T-helper 1 cell (primary cell): Measurements from ENCODE around the gene COP1.

Source experiments
- DNase-seq, 5 donors: peaks; one replicate each; pipeline ENCODE4 v3.0.0-alpha.2; 2012 to 2020

COP1 gene

DNA sequence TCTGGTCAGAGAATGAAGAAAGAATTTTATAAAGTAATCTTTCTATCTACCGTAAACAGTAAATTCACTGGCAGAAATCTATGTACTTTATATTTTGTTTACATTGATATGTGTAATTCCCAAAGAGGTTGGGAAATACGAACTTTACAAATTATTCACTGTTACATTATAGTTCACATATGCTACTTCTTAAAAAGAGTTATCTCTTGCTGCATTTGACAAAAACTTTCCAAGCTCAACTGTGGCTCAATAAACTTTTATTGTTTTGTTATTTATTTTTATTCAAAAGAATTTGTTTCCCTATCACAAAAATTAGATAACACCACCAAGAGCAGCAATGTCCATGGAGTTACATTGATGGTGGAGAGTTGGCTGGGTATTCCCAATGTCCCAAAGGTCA, 262.5 kb downstream of the COP1 start:
- DNase-seq: no peak

DNA sequence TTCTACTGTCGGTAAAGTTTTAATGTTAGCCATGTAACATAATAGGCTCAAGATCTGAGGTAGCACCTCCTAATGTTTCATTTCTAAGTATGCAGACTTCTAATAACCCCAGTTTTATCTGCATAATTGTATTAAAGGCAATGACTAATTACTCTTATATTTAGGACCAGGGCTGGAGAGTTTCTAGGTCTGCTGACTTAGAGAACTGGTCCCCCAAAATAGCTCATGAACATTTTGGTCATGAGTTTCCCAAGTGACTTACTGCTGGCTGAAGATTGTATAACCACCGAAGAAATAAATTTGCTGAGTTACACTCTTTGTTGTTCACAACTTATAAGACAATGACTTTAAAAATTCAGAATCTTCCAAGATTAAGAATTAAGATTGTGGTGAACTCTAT, 265.9 kb downstream of the COP1 start:
- no peak for DNase-seq

DNA sequence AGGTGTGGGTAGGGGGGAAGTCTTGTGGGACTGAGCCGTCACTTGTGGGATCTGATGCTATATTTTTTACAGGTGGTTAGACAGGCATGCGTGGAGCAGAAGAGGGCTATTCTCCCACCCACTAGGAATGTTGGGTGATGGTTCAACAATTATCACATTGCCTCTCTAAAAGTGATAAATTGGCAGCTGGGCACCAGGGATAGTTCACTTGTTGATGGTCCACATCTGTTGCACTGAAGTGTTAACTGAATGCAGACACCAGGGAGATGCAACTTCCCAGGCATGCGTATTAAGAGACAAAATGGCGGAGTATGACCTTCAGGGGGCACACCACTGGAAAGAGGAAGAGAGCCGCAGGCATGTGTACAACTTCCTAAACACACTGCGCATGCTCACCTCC, 270.4 kb downstream of the COP1 start:
- no peak for DNase-seq

DNA sequence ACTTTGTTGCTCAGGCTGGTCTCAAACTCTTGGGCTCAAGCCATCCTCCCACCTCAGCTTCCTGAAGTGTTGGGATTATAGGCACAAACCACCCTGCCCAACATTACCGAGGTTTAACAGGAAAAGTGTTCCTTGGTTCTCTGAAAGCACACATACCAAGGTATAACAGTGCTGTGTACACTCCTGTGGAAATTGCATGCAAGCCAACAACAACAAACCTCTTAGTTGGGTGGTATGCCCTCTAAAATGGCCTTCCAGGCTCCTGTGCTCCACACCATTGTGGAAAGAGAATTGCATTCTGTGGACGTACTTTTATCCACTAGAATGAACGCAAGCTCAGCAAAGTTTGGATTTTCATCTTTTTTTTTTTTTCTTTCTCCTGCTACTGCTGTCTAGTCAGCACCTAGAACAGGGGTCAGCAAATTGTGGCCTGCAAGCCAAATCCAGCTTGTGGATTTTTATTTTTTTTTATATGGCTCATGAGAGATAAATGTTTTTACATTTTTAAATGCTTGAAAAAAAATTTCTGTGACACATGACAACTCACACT, 271.4 kb downstream of the COP1 start:
- DNase-seq: no peak

DNA sequence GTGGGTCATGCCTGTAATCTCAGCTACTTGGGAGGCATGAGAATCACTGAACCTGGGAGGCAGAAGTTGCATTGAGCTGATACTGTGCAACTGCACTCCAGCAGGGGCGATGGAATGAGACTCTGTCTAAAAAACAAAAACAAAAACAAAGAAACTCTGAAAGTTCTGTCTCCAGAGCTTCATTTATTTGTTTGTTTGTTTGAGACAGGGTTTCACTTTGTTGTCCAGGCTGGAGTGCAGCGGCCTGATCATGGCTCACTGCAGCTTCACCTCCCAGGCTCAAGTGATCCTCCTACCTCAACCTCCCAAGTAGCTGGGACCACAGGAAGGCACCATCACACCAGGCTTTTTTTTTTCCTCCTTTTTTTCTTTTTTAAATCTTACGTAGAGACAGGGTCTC, 271.9 kb downstream of the COP1 start:
- no peak for DNase-seq

DNA sequence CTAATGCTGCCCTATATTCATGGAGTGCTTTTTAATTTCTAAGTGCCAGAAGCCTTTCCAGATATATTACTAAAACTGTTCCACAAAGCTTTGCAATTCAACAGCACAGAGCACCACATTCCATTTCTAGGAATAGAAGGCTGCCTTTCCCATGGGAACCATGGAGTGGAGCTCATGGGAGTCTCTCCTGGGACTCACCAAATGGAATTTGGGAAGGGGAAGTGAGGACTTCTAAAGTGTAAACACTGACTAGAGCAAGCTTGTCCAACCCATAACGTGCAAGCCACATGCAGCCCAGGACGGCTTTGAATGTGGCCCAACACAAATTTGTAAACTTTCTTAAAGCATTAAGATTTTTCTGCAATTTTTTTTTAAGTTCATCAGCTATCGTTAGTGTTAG, 273.3 kb downstream of the COP1 start:
- no peak for DNase-seq

DNA sequence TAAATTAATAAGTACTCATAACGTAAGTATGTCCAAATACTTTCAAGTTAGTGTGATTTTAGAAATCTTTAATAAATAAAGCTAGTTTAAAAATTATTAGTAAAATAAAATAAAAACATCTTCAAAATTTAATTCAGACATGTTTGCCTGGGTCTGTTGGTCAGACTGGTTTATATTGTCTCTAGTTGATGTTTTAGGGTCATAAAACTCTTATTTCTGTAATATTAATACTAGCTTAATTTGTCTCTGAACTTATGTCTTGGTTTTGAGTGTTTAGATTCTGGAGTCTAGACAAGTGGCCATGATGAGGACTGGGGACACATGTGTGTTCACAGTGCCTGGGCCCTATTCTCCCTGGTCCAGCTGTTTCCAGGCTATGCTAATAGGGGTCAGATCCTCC, 279.1 kb downstream of the COP1 start:
- no peak for DNase-seq

DNA sequence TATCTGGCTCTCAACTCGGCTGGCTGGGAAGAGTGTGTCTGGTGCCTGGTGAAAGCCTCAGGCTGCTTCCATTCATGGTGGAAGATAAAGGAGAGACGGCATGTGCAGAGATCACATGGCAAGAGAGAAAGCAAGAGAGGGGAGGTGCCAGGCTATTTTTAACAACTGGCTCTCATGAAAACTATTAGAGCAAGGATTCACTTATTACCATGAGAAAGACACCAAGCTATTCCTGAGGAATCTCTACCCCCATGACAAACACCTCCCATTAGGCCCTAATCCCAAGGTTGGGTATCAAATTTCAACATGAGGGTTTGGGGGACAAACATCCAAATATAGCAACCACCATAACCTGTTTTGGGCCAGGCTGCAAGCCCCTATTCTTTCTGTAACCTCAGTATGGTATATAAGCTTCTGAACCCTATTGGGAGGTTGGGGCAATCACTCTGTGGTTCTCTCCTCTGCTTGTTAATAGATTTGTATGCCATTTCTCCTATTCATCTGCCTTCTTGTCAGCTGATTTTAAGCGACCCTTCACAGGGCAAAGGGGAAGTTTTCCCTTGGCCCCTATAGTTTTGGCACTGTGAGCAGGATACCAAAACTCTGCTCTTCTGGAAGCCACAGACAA, 284.7 kb downstream of the COP1 start:
- DNase-seq: no peak

DNA sequence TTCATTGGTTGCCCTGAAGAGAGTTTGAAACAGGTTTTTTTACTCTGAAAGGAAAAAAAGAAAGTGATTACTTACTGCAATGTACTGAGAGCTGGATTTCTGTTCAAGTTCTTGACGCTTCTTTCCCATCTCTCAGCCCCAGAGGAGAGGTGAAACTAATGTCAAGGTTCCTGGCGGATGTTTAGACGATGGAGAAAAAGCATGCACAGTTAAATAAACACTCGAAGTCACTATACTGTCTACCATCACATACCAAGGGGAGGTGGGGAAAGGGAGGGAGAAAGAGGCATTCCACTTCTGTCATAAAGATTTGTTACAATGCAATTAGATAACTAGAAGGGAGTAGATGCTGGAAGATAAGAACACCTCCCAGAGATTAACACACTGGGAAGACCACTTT, 286.7 kb downstream of the COP1 start:
- no peak for DNase-seq

DNA sequence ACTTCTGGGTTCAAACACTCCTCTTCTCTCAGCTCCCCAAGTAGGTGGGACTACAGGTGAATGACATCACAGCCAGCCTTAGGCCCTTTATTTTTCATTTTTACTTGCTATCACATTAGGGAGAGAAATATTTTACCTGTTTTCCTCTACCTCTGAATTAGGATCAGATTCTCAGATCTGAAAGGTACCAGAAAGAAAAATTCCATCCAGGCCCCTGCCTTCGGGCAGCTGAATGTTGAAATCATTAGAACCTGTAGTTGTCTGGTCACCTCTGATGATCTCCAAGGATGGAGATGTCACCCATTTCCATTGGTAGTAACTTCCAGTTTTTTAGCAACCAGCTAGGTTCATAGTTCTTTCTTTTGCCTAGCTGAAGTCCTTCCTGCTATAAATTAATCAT, 288.1 kb downstream of the COP1 start:
- no peak for DNase-seq

DNA sequence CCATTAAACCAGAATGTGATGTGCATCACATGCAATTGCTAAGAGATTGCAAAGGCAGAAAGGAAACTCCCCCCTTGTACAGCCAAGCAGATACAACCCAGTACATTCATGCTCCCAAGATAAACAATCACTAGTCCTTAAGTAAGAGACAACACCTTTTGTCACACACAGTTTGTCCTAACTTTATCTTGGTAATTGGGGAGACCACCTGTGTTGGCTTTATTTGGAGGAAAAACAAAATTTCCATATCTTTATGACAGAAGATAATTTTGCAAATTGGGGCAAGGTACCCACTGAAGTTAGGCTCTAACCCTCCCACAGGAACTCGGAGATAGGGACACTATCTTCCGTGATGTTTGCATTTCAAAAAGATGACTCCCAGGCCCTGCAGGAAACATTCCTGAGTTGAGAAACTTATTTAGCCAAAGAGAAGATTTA, 288.7 kb downstream of the COP1 start:
- DNase-seq: no peak

DNA sequence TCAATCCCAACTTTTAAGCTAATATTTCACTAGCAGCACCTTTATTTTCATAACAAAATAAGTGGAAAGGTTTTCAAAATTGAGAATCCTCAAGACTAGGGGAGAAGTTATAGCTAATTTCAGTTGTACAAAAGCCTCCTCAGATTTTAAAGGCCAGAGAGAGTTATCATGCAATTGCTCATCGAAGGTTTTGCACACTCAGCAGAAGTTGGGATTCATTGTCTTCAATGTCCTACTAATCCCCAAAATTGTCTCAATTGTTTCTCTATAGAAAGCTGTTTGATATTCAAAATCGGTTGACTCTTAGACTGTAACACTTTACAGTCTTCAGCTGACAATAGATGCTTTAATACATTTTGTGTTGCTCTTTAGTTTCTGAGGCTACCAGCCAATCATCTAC, 293.0 kb downstream of the COP1 start:
- no peak for DNase-seq

DNA sequence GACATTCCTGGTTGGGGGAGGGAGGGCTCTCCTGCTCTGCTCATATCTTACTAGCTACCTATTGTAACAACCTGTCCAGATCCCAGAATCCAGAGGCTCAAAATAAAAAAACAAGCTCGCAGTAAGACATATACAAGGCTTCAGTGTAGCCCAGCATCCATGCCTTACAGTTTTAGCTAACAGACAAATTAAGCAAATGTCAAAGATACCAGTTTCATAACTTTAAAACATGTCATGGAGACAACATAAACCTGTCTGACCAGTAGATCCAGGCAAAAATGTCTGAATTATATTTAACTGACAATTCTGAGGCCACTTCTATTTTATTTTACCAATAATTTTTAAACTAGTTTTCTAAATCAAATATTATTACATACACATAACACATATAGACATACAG, 295.9 kb downstream of the COP1 start:
- no peak for DNase-seq

DNA sequence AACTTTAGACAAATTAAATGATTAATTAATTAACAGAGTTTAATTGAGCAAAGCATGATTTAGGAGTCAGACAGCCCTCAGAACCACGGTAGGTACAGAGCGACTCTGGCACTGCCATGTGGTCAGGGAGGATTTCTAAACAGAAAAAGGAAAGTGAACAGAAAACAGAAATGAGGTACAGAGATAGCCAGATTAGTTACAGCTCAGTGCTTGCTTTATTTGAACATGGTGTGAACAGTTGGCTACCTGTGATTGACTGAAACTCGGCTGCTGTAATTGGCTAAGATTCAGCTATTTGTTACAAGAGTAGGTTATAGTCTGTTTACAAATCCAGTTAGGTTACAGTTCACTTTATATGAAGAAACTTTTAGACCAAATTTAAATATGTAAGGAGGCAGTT, 300.7 kb downstream of the COP1 start:
- no peak for DNase-seq

DNA sequence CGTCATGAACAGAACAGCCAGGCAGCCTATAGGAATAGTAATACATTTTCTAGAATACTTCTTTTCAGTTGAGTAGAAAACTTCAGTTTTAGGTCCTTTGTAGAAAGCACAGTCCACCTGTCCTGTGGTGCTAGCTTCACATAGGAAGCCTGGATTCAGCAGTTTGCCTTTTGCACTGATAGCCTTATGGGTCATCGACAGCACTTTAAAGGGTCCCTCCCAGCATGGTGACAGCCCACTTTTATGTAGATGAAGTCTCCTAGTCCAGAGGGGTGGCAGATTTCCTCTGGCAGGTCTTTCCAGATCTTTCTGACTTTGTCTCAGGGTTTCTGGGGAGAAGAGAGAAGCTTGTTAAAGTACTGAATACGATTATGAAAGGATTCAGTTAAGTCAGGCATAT, 302.3 kb downstream of the COP1 start:
- no peak for DNase-seq

DNA sequence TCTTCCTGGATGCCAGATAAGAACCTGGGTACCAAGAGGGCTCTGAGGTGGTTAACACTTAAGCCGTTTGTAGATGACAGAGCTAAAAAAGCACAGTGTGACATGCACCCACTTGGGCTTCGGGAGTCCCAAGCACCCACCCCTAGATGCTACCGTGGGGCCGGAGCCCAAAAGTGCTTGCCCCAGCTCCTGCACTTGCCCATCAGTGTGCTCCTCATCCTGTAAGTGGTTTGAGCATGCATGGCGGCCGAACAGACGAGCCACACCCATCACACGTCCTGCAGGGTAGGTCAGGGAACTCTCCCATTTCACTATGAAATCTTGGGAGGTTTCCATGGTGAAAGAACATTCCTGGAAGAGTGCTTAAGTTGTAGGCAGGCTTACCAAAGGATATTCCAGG, 304.8 kb downstream of the COP1 start:
- DNase-seq: no peak

DNA sequence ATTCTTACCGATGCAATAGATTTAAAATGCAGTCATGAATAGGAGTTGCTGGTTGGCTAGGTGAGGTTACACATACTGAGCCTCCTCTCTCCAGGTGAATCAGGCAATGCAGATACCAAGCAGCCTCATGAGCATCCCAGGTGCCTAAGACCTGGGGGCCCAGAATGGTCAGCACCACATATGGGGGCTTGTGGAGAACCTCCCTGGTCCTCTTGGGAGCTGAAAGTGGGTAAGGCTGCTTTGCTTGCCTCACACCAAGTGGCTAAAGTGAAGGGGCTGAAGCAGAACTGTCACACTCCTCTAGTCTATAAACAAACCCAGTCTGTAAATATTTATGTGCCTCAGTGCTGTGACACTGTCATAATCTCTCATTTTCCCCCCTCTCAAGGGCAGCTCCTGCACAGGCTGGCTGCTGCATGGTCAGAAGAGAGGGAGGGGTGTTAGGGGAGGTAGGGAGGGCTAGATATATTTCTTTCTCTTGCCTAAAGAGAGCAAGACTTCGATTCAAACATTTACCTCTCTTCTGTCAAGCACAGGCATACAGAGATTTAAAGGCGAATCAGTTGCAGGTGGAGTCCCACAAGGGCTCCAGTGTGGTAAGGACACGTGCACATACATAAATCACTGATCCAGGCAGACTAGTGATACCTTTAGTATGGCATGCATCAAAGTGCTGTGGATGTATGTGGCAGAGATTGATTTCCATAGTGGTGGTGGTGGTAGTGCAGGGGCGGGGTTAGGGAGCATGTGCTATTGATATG, 305.8 kb downstream of the COP1 start:
- no peak for DNase-seq

DNA sequence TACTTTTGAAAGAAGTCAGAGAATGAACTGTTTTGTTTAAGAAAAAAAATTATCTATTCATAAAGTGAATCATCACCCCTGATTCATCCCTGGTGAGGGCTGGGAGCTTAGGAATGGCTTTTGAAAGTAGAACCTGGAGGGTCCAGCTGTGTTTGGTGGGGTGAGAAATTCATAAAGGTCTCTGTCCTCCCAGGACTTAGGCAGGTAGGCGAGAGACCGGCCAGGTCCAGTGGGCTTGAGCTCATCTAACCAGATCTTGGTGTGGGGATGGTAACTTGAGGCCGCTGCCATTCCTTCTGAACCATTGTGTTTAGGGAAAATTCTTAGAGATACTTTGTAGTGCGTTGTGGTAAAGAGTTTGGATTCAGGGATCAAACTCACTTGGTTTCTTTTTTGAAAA, 306.9 kb downstream of the COP1 start:
- DNase-seq: no peak

DNA sequence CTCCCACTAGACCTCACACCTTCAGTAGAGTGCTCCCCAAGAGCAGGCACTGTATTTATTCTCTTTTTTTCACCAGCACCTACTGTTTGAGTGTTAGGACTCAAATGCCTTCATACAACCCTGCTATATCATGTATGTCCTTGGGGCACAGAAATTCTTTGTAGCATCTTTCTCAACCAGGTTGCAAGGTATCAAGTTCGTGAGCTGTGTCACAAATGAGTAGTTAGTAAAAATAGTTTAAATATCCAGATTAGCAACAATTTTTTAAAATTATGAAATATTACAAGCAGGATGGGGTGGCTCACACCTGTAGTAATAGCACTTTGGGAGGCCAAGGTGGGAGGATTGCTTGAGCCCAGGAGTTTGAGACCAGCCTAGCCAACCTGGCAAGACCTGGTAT, 311.1 kb downstream of the COP1 start:
- no peak for DNase-seq
